GM13977 (cell line): Measurements from ENCODE around the gene TGFBR3L.

ENCODE experiments used
- DNase-seq: peaks from one replicate; pipeline ENCODE4 v3.0.0; 2012; ENCODE audit warnings: low spot score
- in situ Hi-C: fragments of 300-500 bp; cut with MboI; formaldehyde crosslinking; loops from one replicate; pipeline ENCODE4 v1.12.0; 2022; ENCODE audit warnings: low sequenced_read_pairs, low pct_unique_long_range_greater_than_20kb, mixed read lengths, inconsistent platforms; ENCODE audit not compliant: unreplicated experiment
- TF ChIP-seq, protein P1 (sequence below): IDR thresholded peaks from 2 replicates; pipeline ENCODE4 v1.5.1; 2012; ENCODE audit warnings: mild to moderate bottlenecking, control low read depth; ENCODE audit not compliant: insufficient read depth; ENCODE audit errors: extremely low read depth, missing control alignments

TGFBR3L gene

DNA sequence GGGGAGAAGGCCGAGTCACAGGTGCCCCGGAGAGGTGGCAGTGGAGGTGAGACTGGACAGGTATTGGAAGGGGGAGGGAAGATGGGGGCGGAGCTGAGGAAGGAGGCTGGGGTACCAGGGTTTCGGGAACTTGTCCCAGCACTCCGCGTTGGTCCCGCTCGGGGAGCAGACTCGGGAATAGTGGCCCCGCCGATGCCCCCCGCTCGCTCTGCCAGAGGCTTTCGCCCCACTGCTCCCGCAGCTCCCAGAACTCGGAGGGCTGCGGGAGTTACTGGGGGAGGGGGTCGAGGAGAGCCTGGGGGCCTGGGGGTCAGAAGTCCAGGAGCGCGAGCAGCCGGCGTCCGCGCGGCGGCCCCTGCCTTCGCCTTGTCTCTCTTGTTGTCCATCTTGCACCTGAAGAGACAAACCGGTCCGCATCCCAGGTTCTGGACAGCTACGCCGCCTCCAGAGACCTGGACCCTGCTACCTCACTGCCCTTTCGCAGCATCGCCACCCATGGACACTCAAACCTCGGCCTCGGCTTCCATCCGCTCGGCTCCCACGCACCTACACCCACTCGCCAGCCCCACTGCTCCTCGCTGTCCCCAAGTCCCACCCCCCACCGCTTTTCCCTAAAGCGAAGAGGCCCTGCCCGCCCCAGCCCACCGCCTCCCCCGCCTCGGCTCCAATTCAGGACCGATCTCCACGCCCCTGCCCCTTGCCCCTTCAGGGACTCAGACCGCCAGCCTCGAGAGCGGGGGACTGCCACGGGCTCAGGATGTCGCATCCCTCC is 41.1 kb upstream of the TGFBR3L start:
- TF ChIP-seq, protein P1, sequence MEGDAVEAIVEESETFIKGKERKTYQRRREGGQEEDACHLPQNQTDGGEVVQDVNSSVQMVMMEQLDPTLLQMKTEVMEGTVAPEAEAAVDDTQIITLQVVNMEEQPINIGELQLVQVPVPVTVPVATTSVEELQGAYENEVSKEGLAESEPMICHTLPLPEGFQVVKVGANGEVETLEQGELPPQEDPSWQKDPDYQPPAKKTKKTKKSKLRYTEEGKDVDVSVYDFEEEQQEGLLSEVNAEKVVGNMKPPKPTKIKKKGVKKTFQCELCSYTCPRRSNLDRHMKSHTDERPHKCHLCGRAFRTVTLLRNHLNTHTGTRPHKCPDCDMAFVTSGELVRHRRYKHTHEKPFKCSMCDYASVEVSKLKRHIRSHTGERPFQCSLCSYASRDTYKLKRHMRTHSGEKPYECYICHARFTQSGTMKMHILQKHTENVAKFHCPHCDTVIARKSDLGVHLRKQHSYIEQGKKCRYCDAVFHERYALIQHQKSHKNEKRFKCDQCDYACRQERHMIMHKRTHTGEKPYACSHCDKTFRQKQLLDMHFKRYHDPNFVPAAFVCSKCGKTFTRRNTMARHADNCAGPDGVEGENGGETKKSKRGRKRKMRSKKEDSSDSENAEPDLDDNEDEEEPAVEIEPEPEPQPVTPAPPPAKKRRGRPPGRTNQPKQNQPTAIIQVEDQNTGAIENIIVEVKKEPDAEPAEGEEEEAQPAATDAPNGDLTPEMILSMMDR: no peak

DNA sequence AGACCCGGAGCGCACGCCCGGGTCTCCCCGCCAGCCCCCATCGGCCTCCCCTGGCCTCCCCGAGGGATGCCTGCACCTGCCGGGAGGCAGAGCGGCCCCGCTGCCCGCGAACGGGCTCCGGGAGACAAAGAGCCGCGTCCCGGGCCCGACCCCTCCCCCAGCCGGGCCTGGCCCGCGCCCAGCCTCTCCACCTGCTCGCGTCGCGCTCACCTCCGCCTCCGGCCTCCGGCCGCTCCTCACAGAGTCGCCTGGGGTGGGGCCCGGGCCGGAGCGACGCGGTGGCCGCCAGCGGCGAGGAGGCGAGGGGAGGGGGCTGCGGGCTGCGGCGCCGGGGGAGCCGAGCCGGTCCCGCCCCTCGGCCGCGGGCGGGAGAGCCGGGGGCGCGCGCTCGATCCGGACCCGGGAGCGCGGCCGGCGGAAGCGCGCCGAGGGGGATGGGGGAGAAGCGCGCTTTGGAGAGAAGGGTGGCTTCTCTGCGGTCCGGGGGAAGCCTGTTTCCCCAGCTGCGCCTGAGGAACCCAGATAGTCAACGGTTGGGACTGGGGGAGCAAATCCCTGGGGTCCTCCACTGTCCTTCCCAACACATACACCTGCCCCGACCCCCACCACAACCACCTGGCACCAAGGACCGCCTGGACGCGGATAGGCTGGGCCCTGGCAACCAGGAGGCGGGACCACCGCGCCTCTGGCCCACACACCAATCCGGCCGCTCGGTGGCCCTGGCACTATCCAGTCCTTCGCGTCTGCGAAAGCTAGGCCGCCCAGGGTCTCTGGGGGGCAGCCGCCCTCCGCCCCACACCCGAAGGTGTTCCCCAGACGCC is 40.3 kb upstream of the TGFBR3L start, which contains the start of gene PRR36:
TSS of gene PRR36 (minus strand) at position 315 of the 821 bp plus-strand sequence. CDS start 701 bp downstream, outside the sequence.
- in situ Hi-C loops: no loop called here
- DNase-seq: no peak

More for the DNA sequence above, 41.1 kb upstream of the TGFBR3L start:
- in situ Hi-C loops: no loop called here
- no peak for DNase-seq

DNA sequence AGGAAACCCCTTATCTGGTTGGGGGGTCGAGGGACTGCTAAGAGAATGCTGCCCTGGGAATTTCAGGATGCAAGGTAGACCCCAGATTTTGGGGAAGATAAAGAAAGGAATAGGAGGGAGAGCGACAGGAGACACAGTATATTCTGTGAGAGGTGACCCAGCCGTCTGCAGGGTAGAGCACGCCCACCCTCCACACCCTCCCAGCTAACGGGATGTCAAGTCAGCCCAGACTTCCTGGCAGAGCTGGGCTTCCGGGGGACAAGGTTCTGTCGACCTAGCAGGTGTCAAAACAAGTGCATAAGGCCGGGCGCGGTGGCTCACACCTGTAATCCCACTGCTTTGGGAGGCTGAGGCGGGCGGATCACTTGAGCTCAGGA is 39.7 kb upstream of the TGFBR3L start:
- in situ Hi-C loops: no loop called here
- no peak for DNase-seq
- TF ChIP-seq, protein P1: no peak

More for the DNA sequence above, 40.3 kb upstream of the TGFBR3L start, which contains the start of gene PRR36:
- TF ChIP-seq, protein P1: no peak

DNA sequence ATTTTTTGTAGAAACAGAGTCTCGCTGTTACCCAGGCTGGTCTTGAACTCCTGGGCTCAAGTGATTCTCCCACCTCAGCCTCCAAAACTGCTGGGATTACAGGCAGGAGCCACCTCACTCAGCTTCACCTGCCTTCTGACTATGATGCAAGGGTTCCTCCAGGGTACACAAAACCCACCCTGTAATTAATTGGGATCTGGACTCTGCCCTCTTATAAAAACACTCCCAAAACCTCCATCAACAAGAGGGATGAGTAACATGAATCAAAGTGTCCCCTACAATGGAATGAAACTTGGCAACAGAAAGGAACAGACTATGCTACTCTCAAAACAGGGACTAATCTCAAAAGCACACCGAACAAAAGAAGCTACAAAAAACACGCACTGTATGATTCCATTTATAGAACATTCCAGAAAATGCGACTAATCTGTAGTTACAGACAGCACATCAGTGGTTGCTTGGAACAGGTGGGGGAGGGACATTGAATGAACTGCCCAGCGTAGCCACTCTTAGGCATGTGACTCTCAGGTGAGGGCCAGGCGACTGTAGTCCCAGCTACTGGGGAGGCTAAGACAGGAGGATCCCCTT is 37.3 kb upstream of the TGFBR3L start:
- TF ChIP-seq, protein P1: no peak
- in situ Hi-C loops: no loop called here
- DNase-seq: no peak

DNA sequence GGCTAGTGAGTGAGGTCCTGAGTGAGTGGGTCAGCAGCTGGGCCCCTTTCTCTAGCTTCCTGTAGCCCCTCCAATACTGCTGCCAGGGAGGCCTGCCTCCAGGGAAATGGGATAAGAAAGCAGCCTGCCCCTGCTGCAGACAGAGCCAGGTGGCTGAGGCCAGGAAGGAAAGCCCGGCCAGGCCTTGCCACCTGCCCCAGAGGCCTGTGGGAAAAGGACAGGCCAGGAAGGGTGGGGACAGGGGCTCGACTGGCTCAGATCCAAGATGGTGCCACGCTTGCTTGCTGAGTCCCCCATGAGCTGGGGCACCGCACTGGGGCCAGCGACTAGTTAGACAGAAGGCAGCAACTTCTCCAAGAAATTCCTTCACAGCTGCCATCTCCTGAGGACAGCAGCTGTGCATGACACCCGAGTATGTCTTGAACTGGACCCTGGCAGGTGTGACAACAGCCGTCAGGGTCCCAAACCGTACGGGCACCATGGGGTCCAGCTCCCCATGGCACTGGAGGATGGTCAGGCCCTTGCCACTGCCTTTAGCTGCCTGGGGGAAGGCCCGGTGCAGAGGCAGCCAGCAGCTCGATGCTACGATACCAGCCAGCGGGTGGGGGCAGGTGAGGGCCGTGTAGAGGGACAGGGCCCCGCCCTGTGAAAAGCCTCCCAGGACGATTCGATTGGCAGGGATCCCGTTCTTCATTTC is 35.4 kb upstream of the TGFBR3L start:
- in situ Hi-C loops: no loop called here
- no peak for DNase-seq
- TF ChIP-seq, protein P1: no peak

DNA sequence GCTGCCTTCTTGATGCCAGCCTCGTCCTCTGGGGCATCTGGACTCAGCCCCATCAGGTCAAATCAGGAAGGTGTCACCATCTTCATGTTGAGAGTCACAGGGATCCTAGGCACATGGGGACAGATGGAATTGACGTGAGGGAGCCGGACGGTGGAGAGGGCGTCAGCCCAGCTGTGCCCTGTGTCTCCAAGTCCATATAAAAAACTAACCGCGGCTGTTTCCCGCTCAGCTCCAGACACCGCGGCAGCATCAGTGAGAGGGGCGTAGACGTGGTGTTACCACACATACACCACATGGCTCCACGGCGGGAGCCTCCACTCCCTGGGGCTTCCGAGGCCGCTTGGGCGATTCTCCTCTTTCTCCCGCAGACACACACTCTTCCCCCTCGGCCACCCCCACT is 34.8 kb upstream of the TGFBR3L start:
- in situ Hi-C loops: no loop called here

More for the DNA sequence above, 34.8 kb upstream of the TGFBR3L start:
- DNase-seq: no peak
- TF ChIP-seq, protein P1: no peak
